ENCODE results near the gene GAB4. TPM values are rescaled to one million over a fixed set of nuclear protein-coding genes. Genes with fewer than 3 reads are reported as not detected.

The GAB4 gene
- total and polyA plus RNA-seq, 2 donors (not counting 3 experiments of a cell fraction or from before 2014, with no cell fraction given) = not detected

DNA sequence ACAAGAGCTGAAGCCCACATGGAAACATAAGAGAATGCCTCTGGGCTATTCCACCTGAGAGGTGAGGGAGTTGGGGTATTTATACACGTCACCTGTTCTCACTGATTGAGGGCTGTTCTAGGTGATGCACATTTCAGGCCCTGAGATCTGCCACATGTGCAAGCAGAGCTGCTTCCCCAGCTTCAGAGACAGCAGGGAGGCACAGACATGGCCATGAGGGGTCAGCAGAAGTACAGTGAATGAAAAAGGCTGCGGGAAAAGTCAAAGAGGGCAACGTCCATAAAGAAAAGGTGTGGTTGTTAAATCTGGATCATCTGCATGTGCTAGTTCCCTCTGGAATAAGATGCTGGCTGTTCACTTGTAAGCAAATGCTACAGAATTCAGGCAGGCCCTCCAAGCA, 75.4 kb downstream of the GAB4 start:
- no peaks in the 10 kb centered on the region for H3K36me3 ChIP-seq (ENCODE audit: control insufficient read depth in 2 of 2, extremely low read depth in 1 of 2, insufficient read depth in 2 of 2, low read length in 2 of 2)
- FAIRE-seq = no peak
- no peaks in the 10 kb centered on the region for H3K9me3 ChIP-seq (replicated peaks; ENCODE audit: control insufficient read depth, insufficient read depth, low read length)
- H3K79me2 ChIP-seq (ENCODE audit: control insufficient read depth, insufficient read depth, low read length) = no peaks in the 10 kb centered on the region
- no peak overlapping the region for H2AFZ ChIP-seq (ENCODE audit: low read depth, low read length)
- no TSS peak for BruUV-seq (replicated peaks)
- H3K9me1 ChIP-seq (replicated peaks; ENCODE audit: control insufficient read depth, extremely low read depth, insufficient read depth, low read length) = no peaks in the 10 kb centered on the region
- dilution Hi-C loops (cut with MboI; ENCODE audit: extremely low pct_ligation_motif_present, low sequenced_read_pairs) = no loop called here
- TF ChIP-seq POLR2A (IDR thresholded peaks at IDR 0.05; ENCODE audit: low read depth, low read length) (no peak), POLR2AphosphoS5 (IDR thresholded peaks at IDR 0.05; ENCODE audit: insufficient read depth, low read depth, low read length) (no peak), MAX (IDR thresholded peaks at IDR 0.05; ENCODE audit: insufficient read depth, insufficient read length) (no peak), CTCF (IDR thresholded peaks at IDR 0.05; ENCODE audit: extremely low read depth in 1 of 2, insufficient read depth in 1 of 2, low read depth in 1 of 2, low read length in 2 of 2) (no peak), FOS (IDR thresholded peaks at IDR 0.05; ENCODE audit: borderline replicate concordance, insufficient read depth, low read length) (no peak), EZH2 (IDR thresholded peaks at IDR 0.05; ENCODE audit: borderline replicate concordance, low read depth, low read length, severe bottlenecking) (no peak), JUN (IDR thresholded peaks at IDR 0.05; ENCODE audit: borderline replicate concordance, insufficient read depth, insufficient read length, low read depth) (no peak), MYC (IDR thresholded peaks at IDR 0.05; ENCODE audit: low read depth, low read length) (no peak), GATA2 (IDR thresholded peaks at IDR 0.05; ENCODE audit: insufficient read depth, insufficient read length, low read depth, low read length) (no peak)
- CTCF ChIA-PET = interaction anchor here (1.0 to 2.0 kb wide), 2 partner anchors 16 to 126 kb away, joined by 3 to 10 read pairs; no protein-coding TSS in a partner anchor
- H3K27me3 ChIP-seq (ENCODE audit: control insufficient read depth in 2 of 2, insufficient read depth in 2 of 2, low read length in 2 of 2) = no peaks in the 10 kb centered on the region
- POLR2A ChIA-PET = no interaction called here
- no peak for DNase-seq (ENCODE audit: low read depth, low spot score)
- H4K20me1 ChIP-seq (replicated peaks; ENCODE audit: control insufficient read depth, extremely low read depth, insufficient read depth, low read length) = no peaks in the 10 kb centered on the region
- H3K4me2 ChIP-seq (ENCODE audit: insufficient read depth, low read length) = no peak overlapping the region
- no peak overlapping the region for H3K4me3 ChIP-seq (replicated peaks in 1 of 3; ENCODE audit: insufficient read depth in 1 of 3, low read depth in 1 of 3, low read length in 3 of 3)
- no peaks in the 10 kb centered on the region for H3K4me1 ChIP-seq (ENCODE audit: control insufficient read depth, extremely low read depth, insufficient read depth, low read length)
- H3K27ac ChIP-seq (ENCODE audit: insufficient read depth, low read depth, low read length) = no peak overlapping the region
- no peak overlapping the region for H3K9ac ChIP-seq (replicated peaks; ENCODE audit: extremely low read depth, insufficient read depth, low read length)
- intact Hi-C loops (cut with micrococcal nuclease) = no loop called here
